ENCODE data around the gene CAMK2B.

GRCh38 chr7:44193011-44193802 lies 132.2 kb downstream of the CAMK2B start:
- TF ChIP-seq REST (IDR thresholded peaks at IDR 0.05; ENCODE audit: insufficient read depth in 1 of 2, low read depth in 2 of 2, low read length in 2 of 2) (no peak), TAF1 (IDR thresholded peaks at IDR 0.05; ENCODE audit: borderline replicate concordance, insufficient read depth, low read length) (no peak), POLR2AphosphoS5 (IDR thresholded peaks at IDR 0.05; ENCODE audit: low read depth, low read length) (no peak), SIN3A (IDR thresholded peaks at IDR 0.05; ENCODE audit: borderline replicate concordance, insufficient read depth, low read length) (no peak)

Data from PFSK-1 (cell line).